Measurements from ENCODE around the gene SPAG5. TPM values are rescaled to one million over a fixed set of nuclear protein-coding genes. Genes with fewer than 3 reads are reported as not detected.

Gene SPAG5
- total and polyA plus RNA-seq, 2 experiments from 2014 or later: 20.5 to 27.0 TPM

GRCh38 chr17:28618464-28618863 is 19.6 kb upstream of the SPAG5 start:
- Histone ChIP-seq H3K27ac (no peak overlapping the region), H3K9me2 (ENCODE audit: insufficient read depth) (no peaks in the 10 kb centered on the region), H3F3A (ENCODE audit: insufficient read depth) (peaks cover 5% of the 10 kb centered on the region; the same call in 1 of the 2 replicates), H3K4me3 (no peak overlapping the region), H4K20me1 (ENCODE audit: insufficient read depth) (no peaks in the 10 kb centered on the region), H3K36me3 (ENCODE audit: low read depth) (peaks cover 91% of the 10 kb centered on the region), H3K79me2 (ENCODE audit: insufficient read depth) (no peaks in the 10 kb centered on the region), H3K4me2 (ENCODE audit: unreplicated experiment) (no peak overlapping the region), H3K9ac (no peak overlapping the region), H3K9me3 (ENCODE audit: low read depth) (no peaks in the 10 kb centered on the region), H2AFZ (no peak overlapping the region), H3K4me1 (ENCODE audit: insufficient read depth) (no peaks in the 10 kb centered on the region), H3K27me3 (replicated peaks; ENCODE audit: insufficient read depth) (no peaks in the 10 kb centered on the region)
- in situ Hi-C loops (cut with MboI): no loop called here
- WGBS, 2 experiments (ENCODE audit: low coverage in 1 of 2, low lambda C conversion rate in 2 of 2, missing lambda C conversion rate in 2 of 2): 99% methylated on average over 3 of the region's 3 CpGs
- DNase-seq: no peak
- TF ChIP-seq EZH2 (IDR thresholded peaks at IDR 0.05; ENCODE audit: insufficient read depth, poor library complexity, severe bottlenecking) (no peak), EZH2phosphoT487 (IDR thresholded peaks at IDR 0.05; ENCODE audit: insufficient read depth, low read depth) (no peak)

DNA sequence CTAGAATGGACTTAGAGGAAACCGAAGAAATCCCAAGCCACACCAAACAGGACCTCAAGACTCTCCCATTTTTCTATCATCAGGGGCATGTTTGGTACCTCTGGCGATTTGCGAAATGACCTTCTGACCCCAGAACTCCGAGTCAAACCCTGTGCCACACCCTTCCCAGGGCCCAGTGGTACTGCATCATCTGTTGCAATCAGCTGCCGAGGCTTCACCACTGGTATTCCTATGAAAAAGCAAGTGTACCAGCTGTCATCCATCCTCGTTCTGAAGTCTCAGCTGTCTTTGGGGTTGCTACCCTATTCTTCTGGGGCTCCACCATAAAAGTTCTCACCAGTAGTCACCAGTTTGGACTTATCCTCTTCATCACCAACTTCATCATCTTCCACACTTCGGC is 17.5 kb upstream of the SPAG5 start:
- H3K27ac ChIP-seq: no peak overlapping the region

DNA sequence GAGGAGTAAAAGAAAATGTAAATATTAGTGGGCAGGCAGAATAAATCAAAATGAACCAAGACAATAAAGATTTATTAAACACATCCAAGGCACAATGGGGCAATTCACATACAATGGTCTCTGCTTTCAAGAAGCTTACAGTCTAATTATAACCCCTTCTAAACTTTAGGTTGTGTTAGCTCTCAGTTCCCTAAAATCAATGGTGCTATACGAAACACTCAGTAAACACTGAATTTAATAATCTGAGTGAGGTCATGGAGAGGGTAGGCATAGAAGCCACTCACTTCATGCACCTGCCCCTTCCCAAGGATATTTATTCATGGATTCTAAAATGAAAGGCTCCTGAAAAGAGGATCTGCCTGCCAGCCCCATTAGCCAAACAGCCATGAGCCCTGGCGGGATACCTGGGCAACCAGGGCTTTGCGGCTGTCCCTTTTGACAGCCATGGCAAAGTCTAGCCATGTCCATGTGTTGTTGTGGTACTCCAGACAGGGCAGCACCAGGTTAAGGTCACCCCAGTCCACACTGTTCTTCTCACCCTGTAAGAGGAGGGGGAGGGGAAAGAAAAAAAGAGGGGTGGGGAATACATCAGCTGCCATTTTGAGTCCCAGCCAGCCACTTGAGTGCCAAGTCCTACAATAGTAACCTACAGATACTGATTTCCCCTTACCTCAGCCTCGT is 16.6 kb upstream of the SPAG5 start:
- no peak overlapping the region for H3K27ac ChIP-seq
- no peaks in the 10 kb centered on the region for H3K4me1 ChIP-seq (ENCODE audit: insufficient read depth)
- H3K79me2 ChIP-seq (ENCODE audit: insufficient read depth): no peaks in the 10 kb centered on the region
- no peaks in the 10 kb centered on the region for H4K20me1 ChIP-seq (ENCODE audit: insufficient read depth)
- no peak overlapping the region for H3K4me3 ChIP-seq
- no peak overlapping the region for H3K9ac ChIP-seq
- no peak overlapping the region for H2AFZ ChIP-seq
- in situ Hi-C loops (cut with MboI): no loop called here
- TF ChIP-seq EZH2 (IDR thresholded peaks at IDR 0.05; ENCODE audit: insufficient read depth, poor library complexity, severe bottlenecking) (no peak), EZH2phosphoT487 (IDR thresholded peaks at IDR 0.05; ENCODE audit: insufficient read depth, low read depth) (no peak)
- H3F3A ChIP-seq (ENCODE audit: insufficient read depth): peaks cover 5% of the 10 kb centered on the region; the same call in 1 of the 2 replicates
- H3K36me3 ChIP-seq (ENCODE audit: low read depth): peaks cover 60% of the 10 kb centered on the region
- no peaks in the 10 kb centered on the region for H3K9me3 ChIP-seq (ENCODE audit: low read depth)
- DNase-seq: no peak
- H3K27me3 ChIP-seq (replicated peaks; ENCODE audit: insufficient read depth): no peaks in the 10 kb centered on the region
- no peaks in the 10 kb centered on the region for H3K9me2 ChIP-seq (ENCODE audit: insufficient read depth)
- no peak overlapping the region for H3K4me2 ChIP-seq (ENCODE audit: unreplicated experiment)
- WGBS, 2 experiments (ENCODE audit: low coverage in 1 of 2, low lambda C conversion rate in 2 of 2, missing lambda C conversion rate in 2 of 2): 93 to 95% methylated on average over 4 of the region's 4 CpGs

More for the DNA sequence above, 17.5 kb upstream of the SPAG5 start:
- TF ChIP-seq EZH2phosphoT487 (IDR thresholded peaks at IDR 0.05; ENCODE audit: insufficient read depth, low read depth): no peak
- no peak for TF ChIP-seq EZH2 (IDR thresholded peaks at IDR 0.05; ENCODE audit: insufficient read depth, poor library complexity, severe bottlenecking)
- no peak for DNase-seq
- H3K27me3 ChIP-seq (replicated peaks; ENCODE audit: insufficient read depth): no peaks in the 10 kb centered on the region
- H3K4me1 ChIP-seq (ENCODE audit: insufficient read depth): no peaks in the 10 kb centered on the region
- no peak overlapping the region for H3K4me3 ChIP-seq
- H3F3A ChIP-seq (ENCODE audit: insufficient read depth): peaks cover 5% of the 10 kb centered on the region; the same call in 1 of the 2 replicates
- H3K4me2 ChIP-seq (ENCODE audit: unreplicated experiment): no peak overlapping the region
- H2AFZ ChIP-seq: no peak overlapping the region
- H3K79me2 ChIP-seq (ENCODE audit: insufficient read depth): no peaks in the 10 kb centered on the region
- no peak overlapping the region for H3K9ac ChIP-seq
- H4K20me1 ChIP-seq (ENCODE audit: insufficient read depth): no peaks in the 10 kb centered on the region
- in situ Hi-C loops (cut with MboI): no loop called here
- H3K9me2 ChIP-seq (ENCODE audit: insufficient read depth): no peaks in the 10 kb centered on the region
- peaks cover 69% of the 10 kb centered on the region for H3K36me3 ChIP-seq (ENCODE audit: low read depth)
- H3K9me3 ChIP-seq (ENCODE audit: low read depth): no peaks in the 10 kb centered on the region
- 85% methylated on average over 7 of the region's 7 CpGs for WGBS, 2 experiments (ENCODE audit: low coverage in 1 of 2, low lambda C conversion rate in 2 of 2, missing lambda C conversion rate in 2 of 2)

DNA sequence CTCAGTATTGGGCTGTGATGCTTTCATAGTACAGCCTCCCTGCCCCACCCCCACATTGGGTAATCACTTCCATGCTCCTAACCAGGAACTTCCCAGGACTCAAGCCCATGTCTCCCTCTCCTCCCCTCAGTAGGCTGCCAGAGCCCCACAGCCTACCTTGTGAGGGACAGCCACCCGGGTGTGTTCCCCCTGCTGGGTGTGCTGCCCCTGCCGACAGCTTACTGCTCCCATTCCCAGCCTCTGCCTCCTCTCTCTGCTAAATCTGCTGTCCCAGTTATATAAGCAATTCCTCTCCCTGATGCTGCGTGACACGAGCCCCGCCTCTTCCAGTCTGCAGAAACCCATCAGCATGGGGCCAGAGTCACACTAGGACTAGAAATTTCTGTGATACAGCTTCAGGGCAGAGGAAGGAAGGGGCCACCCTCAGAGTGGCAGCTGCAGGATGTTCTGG is 15.1 kb upstream of the SPAG5 start, which contains the start of gene RSKR:
TSS of gene RSKR (minus strand) at position 255 of the 451 bp plus-strand sequence. CDS start at position 231, 24 bp downstream.
- Histone ChIP-seq H3K4me2 (ENCODE audit: unreplicated experiment) (no peak within 1 kb of the TSS), H3K36me3 (ENCODE audit: low read depth) (peaks cover 46% of the 10 kb centered on the region), H3K9me2 (ENCODE audit: insufficient read depth) (no peaks in the 10 kb centered on the region), H4K20me1 (ENCODE audit: insufficient read depth) (no peaks in the 10 kb centered on the region), H3K4me1 (ENCODE audit: insufficient read depth) (no peaks in the 10 kb centered on the region), H3K9me3 (ENCODE audit: low read depth) (no peaks in the 10 kb centered on the region), H3K27ac (no peak within 1 kb of the TSS), H3K9ac (no peak within 1 kb of the TSS), H3K4me3 (no peak within 1 kb of the TSS), H2AFZ (no peak within 1 kb of the TSS), H3F3A (ENCODE audit: insufficient read depth) (peaks cover 5% of the 10 kb centered on the region; the same call in 1 of the 2 replicates), H3K79me2 (ENCODE audit: insufficient read depth) (no peaks in the 10 kb centered on the region), H3K27me3 (replicated peaks; ENCODE audit: insufficient read depth) (no peaks in the 10 kb centered on the region)
- in situ Hi-C loops (cut with MboI): no loop called here
- TF ChIP-seq EZH2phosphoT487 (IDR thresholded peaks at IDR 0.05; ENCODE audit: insufficient read depth, low read depth) (no peak), EZH2 (IDR thresholded peaks at IDR 0.05; ENCODE audit: insufficient read depth, poor library complexity, severe bottlenecking) (no peak)
- DNase-seq: peak; percentile 9
- 81 to 91% methylated on average over 5 of the region's 5 CpGs for WGBS, 2 experiments (ENCODE audit: low coverage in 1 of 2, low lambda C conversion rate in 2 of 2, missing lambda C conversion rate in 2 of 2)
